ENCODE measurements around the gene PANX1. TPM values are rescaled to one million over a fixed set of nuclear protein-coding genes. Genes with fewer than 3 reads are reported as not detected.

The PANX1 gene
- total and polyA plus RNA-seq, 2 donors (not counting 1 experiment from before 2014, with no cell fraction given), result 4.2 to 10.3 TPM

GRCh38 chr11:94131718-94132115 lies 3.1 kb downstream of the PANX1 start:
- no peaks in the 10 kb centered on the region for H3K27me3 ChIP-seq (replicated peaks in 1 of 4; ENCODE audit: control extremely low read depth in 1 of 4, control insufficient read depth in 3 of 4, insufficient read depth in 4 of 4, low read length in 3 of 4)
- H3K9me3 ChIP-seq (ENCODE audit: control extremely low read depth in 1 of 3, control insufficient read depth in 2 of 3, insufficient read depth in 1 of 3, low read length in 2 of 3), result peaks cover 0 to 5% (median 0%) of the 10 kb centered on the region in 3 donors
- no peak for TF ChIP-seq EZH2 (IDR thresholded peaks at IDR 0.05; ENCODE audit: borderline replicate concordance, insufficient read depth, low read depth, low read length, poor library complexity, severe bottlenecking)
- TF ChIP-seq, protein P1, sequence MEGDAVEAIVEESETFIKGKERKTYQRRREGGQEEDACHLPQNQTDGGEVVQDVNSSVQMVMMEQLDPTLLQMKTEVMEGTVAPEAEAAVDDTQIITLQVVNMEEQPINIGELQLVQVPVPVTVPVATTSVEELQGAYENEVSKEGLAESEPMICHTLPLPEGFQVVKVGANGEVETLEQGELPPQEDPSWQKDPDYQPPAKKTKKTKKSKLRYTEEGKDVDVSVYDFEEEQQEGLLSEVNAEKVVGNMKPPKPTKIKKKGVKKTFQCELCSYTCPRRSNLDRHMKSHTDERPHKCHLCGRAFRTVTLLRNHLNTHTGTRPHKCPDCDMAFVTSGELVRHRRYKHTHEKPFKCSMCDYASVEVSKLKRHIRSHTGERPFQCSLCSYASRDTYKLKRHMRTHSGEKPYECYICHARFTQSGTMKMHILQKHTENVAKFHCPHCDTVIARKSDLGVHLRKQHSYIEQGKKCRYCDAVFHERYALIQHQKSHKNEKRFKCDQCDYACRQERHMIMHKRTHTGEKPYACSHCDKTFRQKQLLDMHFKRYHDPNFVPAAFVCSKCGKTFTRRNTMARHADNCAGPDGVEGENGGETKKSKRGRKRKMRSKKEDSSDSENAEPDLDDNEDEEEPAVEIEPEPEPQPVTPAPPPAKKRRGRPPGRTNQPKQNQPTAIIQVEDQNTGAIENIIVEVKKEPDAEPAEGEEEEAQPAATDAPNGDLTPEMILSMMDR (IDR thresholded peaks at IDR 0.05), result no peak
- Mint-ChIP-seq H3K27me3 (no peaks in the 10 kb centered on the region), H3K4me3 (no peak overlapping the region), H3K9me3 (ENCODE audit: insufficient read depth) (no peaks in the 10 kb centered on the region), H3K27ac (no peak overlapping the region), H3K4me1 (peaks cover 53% of the 10 kb centered on the region)
- no peaks in the 10 kb centered on the region for H3K36me3 ChIP-seq (replicated peaks in 1 of 2; ENCODE audit: control extremely low read depth in 1 of 2, control insufficient read depth in 1 of 2, extremely low read depth in 1 of 2, insufficient read depth in 2 of 2, low read length in 1 of 2)
- intact Hi-C loops (cut with micrococcal nuclease), result no loop called here
- no peak overlapping the region for H2AFZ ChIP-seq (ENCODE audit: insufficient read depth, low read depth, low read length, poor library complexity, severe bottlenecking)
- H3K4me1 ChIP-seq (ENCODE audit: control insufficient read depth in 2 of 2, insufficient read depth in 2 of 2, low read length in 2 of 2), result peaks cover 36 to 63% of the 10 kb centered on the region in 2 donors
- ChIA-PET POLR2A (no interaction called here), CTCF (no interaction called here)
- WGBS (ENCODE audit: insufficient coverage), result 80% methylated on average over 1 of the region's 1 CpG
- H3K27ac ChIP-seq (ENCODE audit: low read length in 2 of 2), result no peak overlapping the region
- peaks cover 77% of the 10 kb centered on the region for H3K79me2 ChIP-seq (ENCODE audit: control insufficient read depth, insufficient read depth, low read length)
- ATAC-seq (ENCODE audit: low read depth), result no peak
- H4K20me1 ChIP-seq (ENCODE audit: control insufficient read depth, insufficient read depth, low read length, poor library complexity, severe bottlenecking), result peaks cover 12% of the 10 kb centered on the region
- no peak overlapping the region for H3K9ac ChIP-seq (ENCODE audit: low read length)
- H3K4me3 ChIP-seq (ENCODE audit: control extremely low read depth in 1 of 5, extremely low read depth in 1 of 5, insufficient read depth in 1 of 5, low read depth in 2 of 5, low read length in 4 of 5), result no peak overlapping the region
- DNase-seq, result no peak
- no peak overlapping the region for H3K4me2 ChIP-seq (replicated peaks; ENCODE audit: low read depth, low read length, poor library complexity, severe bottlenecking)

- Mint-ChIP-seq H3K4me3 (no peak overlapping the region), H3K9me3 (ENCODE audit: insufficient read depth) (no peaks in the 10 kb centered on the region), H3K27ac (no peak overlapping the region), H3K27me3 (no peaks in the 10 kb centered on the region), H3K4me1 (peaks cover 52% of the 10 kb centered on the region)
- no peak for DNase-seq
- H3K27me3 ChIP-seq (replicated peaks in 1 of 4; ENCODE audit: control extremely low read depth in 1 of 4, control insufficient read depth in 3 of 4, insufficient read depth in 4 of 4, low read length in 3 of 4), result no peaks in the 10 kb centered on the region
- H4K20me1 ChIP-seq (ENCODE audit: control insufficient read depth, insufficient read depth, low read length, poor library complexity, severe bottlenecking), result peaks cover 12% of the 10 kb centered on the region
- no peak overlapping the region for H2AFZ ChIP-seq (ENCODE audit: insufficient read depth, low read depth, low read length, poor library complexity, severe bottlenecking)
- TF ChIP-seq, protein P1 (IDR thresholded peaks at IDR 0.05), result no peak
- TF ChIP-seq EZH2 (IDR thresholded peaks at IDR 0.05; ENCODE audit: borderline replicate concordance, insufficient read depth, low read depth, low read length, poor library complexity, severe bottlenecking), result no peak
- ChIA-PET CTCF (no interaction called here), POLR2A (no interaction called here)
- WGBS (ENCODE audit: insufficient coverage), result 87% methylated on average over 4 of the region's 5 CpGs
- peaks cover 75% of the 10 kb centered on the region for H3K79me2 ChIP-seq (ENCODE audit: control insufficient read depth, insufficient read depth, low read length)
- H3K4me2 ChIP-seq (replicated peaks; ENCODE audit: low read depth, low read length, poor library complexity, severe bottlenecking), result no peak overlapping the region
- peaks cover 36 to 63% of the 10 kb centered on the region in 2 donors for H3K4me1 ChIP-seq (ENCODE audit: control insufficient read depth in 2 of 2, insufficient read depth in 2 of 2, low read length in 2 of 2)
- H3K4me3 ChIP-seq (ENCODE audit: control extremely low read depth in 1 of 5, extremely low read depth in 1 of 5, insufficient read depth in 1 of 5, low read depth in 2 of 5, low read length in 4 of 5), result no peak overlapping the region
- H3K27ac ChIP-seq (ENCODE audit: low read length in 2 of 2), result no peak overlapping the region
- intact Hi-C loops (cut with micrococcal nuclease), result no loop called here
- H3K9me3 ChIP-seq (ENCODE audit: control extremely low read depth in 1 of 3, control insufficient read depth in 2 of 3, insufficient read depth in 1 of 3, low read length in 2 of 3), result peaks cover 0 to 8% (median 0%) of the 10 kb centered on the region in 3 donors
- no peaks in the 10 kb centered on the region for H3K36me3 ChIP-seq (replicated peaks in 1 of 2; ENCODE audit: control extremely low read depth in 1 of 2, control insufficient read depth in 1 of 2, extremely low read depth in 1 of 2, insufficient read depth in 2 of 2, low read length in 1 of 2)
- H3K9ac ChIP-seq (ENCODE audit: low read length), result no peak overlapping the region
- ATAC-seq (ENCODE audit: low read depth), result no peak
Measured at GRCh38 chr11:94132152-94132558, 3.5 kb downstream of the PANX1 start.

All from B cell (primary cell).